22Rv1 (cell line): ENCODE measurements around the gene GRIK4.
A peak's percentile ranks its signal among the peaks of the same experiment; 100 is the strongest.

Experiments used
- H3K27ac ChIP-seq: fragments of 450-650 bp; 2 replicates; pipeline ENCODE4 v1.5.1; 2017
- CTCF ChIP-seq: fragments of 450-650 bp; IDR thresholded peaks from 2 replicates; pipeline ENCODE4 v1.5.1; 2017; ENCODE audit warnings: mild to moderate bottlenecking
- ZFX ChIP-seq: fragments of 450-650 bp; IDR thresholded peaks from 2 replicates; pipeline ENCODE4 v1.6.1; 2017; ENCODE audit warnings: antibody characterized with exemption, borderline replicate concordance

The GRIK4 gene

DNA sequence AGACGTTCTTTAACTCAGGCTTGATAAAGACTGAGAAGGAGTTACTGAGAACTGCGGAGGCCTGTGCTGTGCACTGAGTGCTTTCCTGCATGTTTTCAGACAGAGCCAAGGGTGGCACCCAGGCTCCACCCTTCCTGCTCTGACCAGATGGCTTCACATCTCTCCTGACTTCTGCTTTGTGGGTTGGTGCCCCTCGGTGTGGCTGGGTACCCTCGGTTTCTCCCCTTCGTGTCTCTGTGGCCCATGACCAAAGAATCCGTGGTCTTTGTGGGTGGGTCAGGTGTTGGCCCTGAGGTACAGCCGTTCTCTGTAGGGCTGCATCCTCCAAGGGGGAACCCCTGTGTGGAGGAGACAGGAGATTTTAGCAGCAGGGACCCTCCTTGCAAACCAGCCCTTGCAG is 34.3 kb downstream of the GRIK4 start:
- no peak overlapping the region for H3K27ac ChIP-seq
- TF ChIP-seq ZFX, result no peak
- no peak for TF ChIP-seq CTCF

DNA sequence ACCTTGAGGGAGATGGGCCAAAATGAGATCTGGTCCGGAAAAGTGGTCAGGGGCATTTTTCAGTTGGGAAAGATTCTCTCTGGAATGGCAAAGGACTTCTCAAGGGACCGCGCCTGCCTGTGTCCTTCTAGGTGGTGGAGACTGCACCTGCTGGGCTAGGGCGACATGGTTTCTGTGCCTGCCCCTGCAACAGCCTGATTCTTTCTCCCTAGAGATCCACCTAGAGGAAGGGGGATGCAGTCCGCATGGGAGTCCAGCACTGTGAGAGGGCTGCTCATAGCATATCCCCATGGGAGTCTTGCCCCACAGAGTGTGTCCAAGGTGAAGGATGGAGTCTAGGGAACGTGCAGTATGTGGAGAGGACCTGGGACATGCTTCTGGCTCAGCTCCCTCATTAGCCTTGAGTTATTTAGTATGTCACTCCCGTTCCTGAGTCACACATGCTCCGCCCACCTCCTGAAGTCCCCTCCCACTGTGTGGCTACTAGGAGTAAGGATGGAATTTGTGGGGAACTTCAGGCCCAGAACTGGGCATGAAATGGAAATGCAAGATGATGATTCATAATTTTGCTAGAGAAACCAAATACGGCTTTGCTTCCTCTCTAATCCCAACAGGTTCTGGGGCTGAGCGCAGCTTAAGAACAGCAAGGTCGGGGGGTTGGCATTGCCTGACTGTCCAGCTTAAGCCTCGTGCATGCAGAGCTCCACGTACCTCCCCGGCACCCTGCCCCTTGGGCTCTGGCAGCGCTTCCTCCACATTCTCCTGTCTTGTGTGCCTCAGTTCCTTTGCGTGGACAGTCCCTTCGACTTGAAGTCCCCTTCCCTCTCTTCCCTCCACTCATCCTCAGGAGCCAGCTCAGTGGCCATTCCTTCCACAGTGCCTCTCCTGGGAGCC is 35.0 kb downstream of the GRIK4 start:
- no peak overlapping the region for H3K27ac ChIP-seq
- TF ChIP-seq CTCF (no peak), ZFX (no peak)

- TF ChIP-seq CTCF (no peak), ZFX (no peak)
- H3K27ac ChIP-seq, result no peak overlapping the region
Observed at GRCh38 chr11:120547316-120547715, 35.8 kb downstream of the GRIK4 start.

- H3K27ac ChIP-seq, result no peak overlapping the region
- peak; percentile 16; the same call in 1 of the 2 replicates for TF ChIP-seq CTCF
- TF ChIP-seq ZFX, result no peak
Observed at GRCh38 chr11:120547811-120548681, 36.5 kb downstream of the GRIK4 start.

- no peak for TF ChIP-seq ZFX
- no peak for TF ChIP-seq CTCF
- H3K27ac ChIP-seq, result no peak overlapping the region
Observed at GRCh38 chr11:120548682-120549209, 37.2 kb downstream of the GRIK4 start.

GRCh38 chr11:120549346-120549745 is 37.8 kb downstream of the GRIK4 start:
- no peak for TF ChIP-seq ZFX
- no peak for TF ChIP-seq CTCF
- no peak overlapping the region for H3K27ac ChIP-seq
